ENCODE data around the gene ALKBH8.
"Not testable (repeated sequence)": the region's sequence is repeated elsewhere in the genome, so short reads cannot be mapped to it uniquely, and the experiment has no call there.

ALKBH8 gene

DNA sequence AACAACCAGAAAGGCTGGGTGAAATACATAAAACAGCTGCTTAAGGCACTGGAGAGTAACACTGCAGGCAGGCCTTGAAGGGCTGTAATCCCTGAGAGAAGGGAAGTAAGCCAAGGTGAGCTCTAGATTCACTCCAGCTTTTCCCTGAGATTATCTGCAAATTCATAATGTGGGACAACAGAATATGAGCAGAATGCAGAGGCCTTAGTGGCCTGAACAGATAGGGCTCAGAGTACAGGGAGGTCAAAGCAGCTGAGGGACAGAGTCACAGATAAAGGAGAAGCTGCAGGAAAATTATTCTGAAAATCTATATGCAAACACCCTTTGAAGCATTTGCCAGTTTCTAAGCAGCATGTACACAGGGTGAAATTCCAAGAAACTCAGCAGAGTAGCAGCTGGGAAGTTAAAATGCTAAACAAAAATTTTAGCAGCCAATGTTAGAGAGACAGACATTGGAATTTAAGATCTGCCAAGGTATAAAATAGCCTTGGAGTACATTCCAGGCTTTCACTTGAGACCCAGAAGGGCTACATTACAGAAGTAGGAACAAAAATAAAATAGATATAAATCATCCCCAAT, 59.8 kb downstream of the ALKBH8 start:
- no peak for DNase-seq (ENCODE audit: low spot score)

DNA sequence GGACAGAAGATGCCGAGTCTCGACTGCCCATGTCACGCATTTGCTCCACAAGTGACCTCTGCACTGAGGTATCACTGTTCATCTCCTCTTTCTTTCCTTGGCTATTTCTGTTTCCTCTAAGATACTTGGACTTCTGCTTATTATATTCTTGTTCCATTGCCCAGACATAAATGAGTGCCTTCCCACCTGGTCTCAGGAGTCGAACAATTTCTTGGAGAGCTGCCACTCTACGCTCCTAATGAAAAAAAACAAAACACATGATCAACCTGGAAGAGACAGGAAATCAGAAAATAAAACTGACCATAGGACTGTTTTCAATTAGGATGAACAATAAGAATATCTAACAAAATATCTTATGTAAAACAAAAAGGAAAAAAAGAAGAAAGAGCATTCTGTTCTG, 60.6 kb downstream of the ALKBH8 start:
- DNase-seq (ENCODE audit: low spot score): no peak

DNA sequence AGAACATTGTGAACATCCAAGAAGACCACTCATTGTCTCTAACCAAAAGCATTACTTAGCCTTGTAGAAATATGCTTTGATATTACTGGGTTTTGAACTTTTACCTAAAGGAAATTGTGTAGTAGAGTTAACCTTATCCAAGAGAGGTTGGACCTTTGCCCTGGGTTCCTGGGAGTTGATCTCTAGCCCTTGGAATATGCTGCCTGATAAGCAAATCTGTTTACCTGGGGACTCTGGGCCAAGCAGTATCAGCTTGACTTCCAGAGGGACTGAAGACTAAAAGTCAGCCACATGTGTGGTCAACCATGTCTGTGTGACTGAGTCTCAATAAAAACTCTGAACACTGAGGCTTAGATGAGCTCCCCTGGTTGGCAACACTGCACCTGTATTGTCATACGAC, 63.8 kb downstream of the ALKBH8 start:
- no peak for DNase-seq (ENCODE audit: low spot score)

DNA sequence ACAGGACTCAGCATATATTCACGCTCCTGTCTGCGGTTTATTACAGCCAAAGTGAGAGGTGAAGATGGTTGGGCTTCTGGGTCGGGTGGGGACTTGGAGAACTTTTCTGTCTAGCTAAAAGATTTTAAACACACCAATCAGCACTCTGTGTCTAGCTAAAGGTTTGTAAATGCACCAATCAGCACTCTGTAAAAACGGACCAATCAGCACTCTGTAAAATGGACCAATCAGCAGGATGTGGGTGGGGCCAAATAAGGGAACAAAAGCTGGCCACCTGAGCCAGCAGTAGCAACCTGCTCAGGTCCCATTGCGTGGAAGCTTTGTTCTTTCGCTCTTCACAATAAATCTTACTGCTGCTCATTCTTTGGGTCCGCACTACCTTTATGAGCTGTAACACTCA, 68.2 kb downstream of the ALKBH8 start:
- not testable (repeated sequence) for DNase-seq (ENCODE audit: low spot score)

DNA sequence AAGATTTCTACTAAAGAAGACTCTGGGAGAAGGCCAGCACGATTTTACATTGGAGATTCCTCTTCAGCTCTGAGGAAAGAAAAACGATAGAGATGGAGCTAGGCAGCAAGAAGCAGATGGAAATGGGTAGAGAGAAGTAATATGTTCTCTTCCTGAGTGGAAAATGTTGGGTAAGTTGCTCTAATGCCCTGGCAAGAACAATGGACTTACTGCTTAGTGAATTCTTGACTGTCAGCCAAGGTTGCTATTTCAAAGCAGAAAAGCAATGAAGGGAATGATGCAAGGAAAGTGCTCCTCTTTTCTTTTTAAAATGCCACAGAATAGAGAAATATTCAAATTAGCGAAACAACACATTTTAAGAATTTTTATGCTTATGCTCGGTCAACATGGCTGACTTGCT, 69.5 kb downstream of the ALKBH8 start:
- peak; percentile 39 for DNase-seq (ENCODE audit: low spot score)

DNA sequence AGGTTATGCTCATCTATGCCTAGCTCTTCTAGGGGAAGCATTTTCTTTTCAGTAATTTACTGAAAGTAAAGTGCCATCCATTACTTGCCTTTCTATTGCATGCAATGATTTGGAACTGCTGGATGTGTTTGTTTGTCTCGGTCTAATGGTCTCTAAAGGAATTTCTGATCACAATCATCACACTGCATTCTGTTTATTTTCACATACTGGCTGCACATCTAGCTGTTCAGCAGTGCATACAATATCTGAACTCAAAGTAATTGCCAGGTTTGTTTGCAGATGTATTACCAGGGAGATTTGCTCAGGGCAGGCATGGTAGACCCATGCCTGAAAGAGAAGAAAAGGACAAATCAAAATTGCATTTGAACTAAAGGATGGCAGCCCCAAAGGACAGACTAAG, 71.5 kb downstream of the ALKBH8 start:
- no peak for DNase-seq (ENCODE audit: low spot score)

DNA sequence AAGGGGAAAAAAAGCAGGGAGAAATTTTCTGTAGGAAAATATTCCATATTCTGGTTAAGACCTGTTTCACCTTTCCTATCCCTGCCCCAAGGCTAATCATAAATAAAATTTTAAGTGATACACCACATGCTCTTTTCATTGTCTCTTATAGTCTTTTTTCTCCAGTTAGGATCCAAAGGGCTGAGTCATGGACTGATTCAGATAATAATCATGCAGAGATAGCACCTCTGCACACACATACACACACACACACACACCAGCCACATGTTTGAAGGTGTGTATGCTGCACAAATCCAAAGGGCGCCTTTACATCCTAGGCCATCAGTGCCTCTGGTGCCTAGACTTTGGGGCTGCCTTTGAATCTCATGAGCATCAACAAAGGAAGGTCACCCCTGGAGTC, 72.4 kb downstream of the ALKBH8 start:
- no peak for DNase-seq (ENCODE audit: low spot score)

DNA sequence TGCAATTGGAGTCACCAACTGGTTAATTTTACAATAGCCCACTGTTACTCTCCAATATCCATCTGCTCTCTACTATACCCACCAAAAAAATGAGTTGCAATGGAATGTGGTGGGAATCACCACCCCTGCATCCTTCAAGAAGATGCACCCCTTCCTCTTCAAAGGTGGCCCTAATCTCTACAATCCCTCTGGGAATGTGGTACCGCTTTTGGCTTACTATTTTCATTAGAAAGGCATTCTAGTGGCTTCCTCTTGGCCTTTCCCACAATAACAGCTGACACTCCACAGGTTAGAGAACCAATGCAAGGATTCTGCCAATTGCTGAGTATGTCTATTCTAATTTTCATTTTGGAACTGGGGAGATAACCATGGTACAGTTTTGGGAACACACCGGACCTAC, 74.7 kb downstream of the ALKBH8 start:
- no peak for DNase-seq (ENCODE audit: low spot score)

DNA sequence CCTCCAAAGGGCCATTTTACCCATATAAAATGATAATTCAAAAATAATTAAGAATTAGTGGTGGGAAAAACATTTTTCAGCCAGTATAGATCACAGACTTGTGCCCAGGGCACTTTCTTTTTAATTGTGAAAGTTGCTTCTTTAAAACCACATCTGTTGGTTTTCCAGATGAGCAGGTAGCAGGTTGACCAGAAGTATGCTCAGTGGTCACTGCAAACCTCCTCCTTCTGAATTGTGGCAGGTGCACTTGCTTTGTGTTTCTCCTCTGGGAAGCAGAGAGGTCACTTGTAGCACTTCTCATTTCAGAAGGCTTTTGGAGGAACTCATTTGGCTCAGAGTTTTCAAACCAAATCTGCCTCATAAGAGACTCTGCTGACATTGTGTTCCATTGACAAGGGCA, 83.3 kb downstream of the ALKBH8 start:
- DNase-seq (ENCODE audit: low spot score): no peak

DNA sequence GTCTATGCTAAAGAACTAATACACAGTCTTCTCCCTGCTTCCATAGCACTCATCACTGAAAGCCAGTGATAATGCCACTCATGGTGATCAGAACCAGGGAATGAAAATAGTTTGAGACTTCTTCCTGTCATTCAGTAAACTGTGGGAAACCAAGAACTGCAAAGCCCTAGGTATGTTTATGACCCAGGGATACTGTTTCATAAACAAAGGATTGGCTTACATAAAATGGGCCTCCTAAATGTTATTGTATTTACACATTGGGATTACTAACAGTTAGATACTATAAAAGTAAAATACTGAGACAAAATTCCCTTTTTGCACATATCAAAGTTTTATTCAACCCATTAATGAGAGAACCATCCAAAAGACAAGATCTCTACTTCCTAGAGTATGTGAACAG, 86.6 kb downstream of the ALKBH8 start:
- DNase-seq (ENCODE audit: low spot score): no peak

DNA sequence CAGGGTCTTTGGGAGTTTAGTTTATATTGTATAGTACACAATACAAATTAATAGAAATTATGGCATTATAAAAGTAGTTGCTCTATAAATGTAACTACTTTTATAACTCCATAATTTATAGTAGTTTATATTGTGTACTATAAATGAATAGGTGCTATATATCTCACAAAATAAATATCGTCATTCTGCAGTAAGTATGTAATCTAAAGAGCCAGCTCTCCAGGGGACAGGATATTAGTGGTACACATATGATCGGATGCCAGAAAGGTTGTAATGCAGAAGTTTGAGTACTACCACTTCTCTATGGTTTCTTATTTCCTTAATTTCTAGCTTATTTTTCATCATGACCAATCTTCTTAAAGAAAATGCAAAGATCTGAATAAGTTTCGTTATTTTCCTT, 87.7 kb downstream of the ALKBH8 start:
- no peak for DNase-seq (ENCODE audit: low spot score)

DNA sequence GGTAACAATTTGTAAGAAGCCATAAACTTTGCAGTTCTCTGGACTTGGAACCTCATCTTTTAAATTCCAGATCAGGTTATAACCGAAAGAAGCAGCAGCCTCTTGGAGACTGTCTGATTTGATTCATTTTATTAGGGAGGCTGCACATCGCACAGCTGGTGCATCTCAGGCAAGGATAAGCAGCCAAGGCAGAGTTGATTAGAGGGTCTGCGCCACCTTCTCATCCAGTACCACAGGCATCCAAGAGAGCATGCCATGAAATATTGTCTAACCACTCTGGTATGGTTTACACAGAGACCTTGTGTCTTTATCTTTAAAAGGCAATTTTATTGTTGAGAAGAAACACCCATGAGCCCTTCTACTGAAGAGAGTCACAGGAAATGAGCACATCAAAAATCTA, 91.7 kb downstream of the ALKBH8 start:
- DNase-seq (ENCODE audit: low spot score): no peak

DNA sequence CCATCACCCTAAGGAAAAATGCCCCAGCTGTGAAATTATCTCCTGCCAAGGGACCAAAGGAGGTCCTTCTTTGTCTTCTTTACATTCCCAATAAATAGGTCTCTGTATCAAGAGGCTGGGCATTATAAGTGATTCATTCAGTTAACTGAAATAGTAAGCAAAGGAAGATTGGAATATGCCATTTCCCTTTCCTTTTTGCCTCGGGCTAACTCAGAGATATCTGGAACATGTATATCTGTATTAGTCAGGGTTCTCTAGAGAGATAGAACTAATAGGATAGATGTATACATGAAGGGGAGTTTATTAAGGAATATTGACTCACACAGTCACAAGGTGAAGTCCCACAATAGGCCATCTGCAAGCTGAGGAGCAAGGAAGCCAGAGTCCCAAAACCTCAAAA, 92.6 kb downstream of the ALKBH8 start:
- DNase-seq (ENCODE audit: low spot score): no peak

DNA sequence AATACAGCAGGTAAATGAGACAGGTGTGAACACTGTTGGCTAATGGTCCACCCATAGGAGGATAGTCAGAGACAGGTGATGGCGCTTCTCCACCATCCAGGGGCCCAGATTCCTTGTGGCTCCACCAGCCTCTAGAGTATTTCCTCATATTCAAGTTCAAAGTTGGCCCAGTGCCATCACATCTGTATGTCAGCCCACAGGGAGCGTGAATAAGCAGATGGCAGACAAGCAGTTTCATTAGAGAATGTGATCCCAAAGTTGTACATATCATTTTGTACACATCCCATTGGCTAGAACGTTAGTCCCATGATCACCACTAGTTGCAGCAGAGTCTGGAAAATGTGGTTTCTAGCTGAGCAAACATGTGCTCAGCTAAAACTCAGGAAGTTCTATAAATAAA, 96.9 kb downstream of the ALKBH8 start:
- DNase-seq (ENCODE audit: low spot score): no peak

DNA sequence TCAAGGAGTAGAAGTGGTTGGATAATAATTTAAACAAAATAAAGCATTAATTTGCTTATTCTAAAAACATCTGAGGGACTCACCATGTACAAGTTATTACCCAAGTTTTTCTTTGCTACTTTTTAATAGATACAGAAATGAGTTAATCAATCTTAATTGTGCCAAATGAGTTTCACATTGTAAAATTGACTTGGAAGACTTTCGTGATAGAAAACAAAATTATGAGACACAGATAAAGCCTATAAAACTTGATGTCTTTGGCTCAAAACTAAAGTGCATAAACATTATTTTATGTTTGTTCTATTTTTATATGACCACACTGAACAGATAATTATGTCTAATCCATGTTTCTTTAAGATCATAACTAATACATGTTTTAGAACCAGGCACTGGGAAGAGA, 97.8 kb downstream of the ALKBH8 start:
- no peak for DNase-seq (ENCODE audit: low spot score)

DNA sequence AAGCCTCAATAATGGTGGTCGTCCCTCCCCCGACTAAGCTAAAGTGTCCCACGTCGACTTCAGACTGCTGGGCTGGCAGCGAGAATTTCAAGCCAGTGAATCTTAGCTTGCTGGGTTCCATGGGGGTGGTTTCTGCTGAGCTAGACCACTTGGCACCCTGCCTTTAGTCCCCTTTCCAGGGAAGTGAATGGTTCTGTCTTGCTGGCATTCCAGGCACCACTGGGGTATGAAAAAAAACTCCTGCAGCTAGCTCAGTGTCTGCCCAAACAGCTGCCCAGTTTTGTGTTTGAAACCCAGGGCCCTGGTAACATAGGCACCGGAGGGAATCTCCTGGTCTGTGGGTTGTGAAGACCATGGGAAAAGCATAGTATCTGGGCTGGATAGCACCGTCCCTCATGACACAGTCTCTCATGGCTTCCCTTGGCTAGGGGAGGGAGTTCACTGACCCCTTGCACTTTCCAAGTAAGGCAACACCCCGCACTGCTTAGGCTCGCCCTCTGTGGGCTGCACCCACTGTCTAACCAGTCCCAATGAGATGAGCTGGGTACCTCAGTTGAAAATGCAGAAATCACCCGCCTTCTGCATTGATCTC, 99.2 kb downstream of the ALKBH8 start:
- not testable (repeated sequence) for DNase-seq (ENCODE audit: low spot score)

DNA sequence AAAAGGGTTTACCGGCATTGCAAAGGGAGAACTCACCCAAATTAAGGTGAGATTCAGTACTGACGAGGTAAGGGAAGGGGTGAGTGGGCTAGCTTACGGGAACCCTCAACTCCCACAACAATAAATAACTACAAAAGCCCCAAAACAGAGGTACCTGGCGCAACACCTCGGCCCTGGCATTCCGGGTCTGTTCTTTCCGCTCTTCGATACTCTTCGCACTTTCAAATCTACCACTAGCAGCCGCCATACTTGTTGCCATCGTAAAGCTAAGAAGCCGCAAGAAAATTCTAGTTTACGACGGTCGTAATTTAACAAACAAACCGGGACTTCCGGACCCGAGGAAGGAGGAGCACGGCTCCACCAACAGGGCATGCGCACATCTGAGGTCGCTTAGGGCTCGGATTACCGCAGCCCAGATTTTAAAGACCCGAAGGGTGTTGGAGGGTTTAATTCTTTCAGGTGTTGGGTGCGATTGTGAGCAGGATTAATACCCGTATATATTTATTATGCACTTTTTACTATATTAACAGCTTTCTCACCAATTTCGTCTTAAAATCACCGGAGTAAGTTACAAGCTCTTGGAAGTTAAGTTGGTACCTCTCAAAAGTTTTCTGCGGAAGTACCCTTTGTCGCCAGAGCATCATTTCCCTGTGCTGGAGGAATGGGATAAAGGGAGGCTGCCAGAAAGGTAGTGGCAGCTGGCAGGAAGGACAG, 107.8 kb downstream of the ALKBH8 start, which contains the start of gene CWF19L2:
Gene CWF19L2, minus strand, starts transcription at position 268 of the 714 bp plus-strand sequence. Its CDS starts 9 bp downstream, at position 259.
- peak; percentile 95 for DNase-seq (ENCODE audit: low spot score)

DNA sequence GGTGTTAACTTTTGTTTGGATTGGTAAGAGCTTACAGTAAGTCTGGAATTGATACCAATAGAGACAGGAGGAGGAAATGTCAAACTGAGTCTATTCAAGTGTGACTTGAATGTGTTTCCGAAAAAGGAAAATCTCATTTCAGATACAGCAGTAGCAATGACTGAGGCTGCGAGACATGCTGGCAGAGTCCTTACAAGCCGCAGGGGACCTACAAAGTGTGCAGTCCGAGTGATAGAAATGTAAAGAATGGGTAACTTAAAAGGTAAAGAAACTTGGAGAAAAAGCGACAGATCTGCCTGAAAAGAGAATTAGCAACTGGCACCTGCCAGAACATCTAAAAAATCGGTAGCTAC, 108.4 kb downstream of the ALKBH8 start:
- peak; percentile 11 for DNase-seq (ENCODE audit: low spot score)

DNA sequence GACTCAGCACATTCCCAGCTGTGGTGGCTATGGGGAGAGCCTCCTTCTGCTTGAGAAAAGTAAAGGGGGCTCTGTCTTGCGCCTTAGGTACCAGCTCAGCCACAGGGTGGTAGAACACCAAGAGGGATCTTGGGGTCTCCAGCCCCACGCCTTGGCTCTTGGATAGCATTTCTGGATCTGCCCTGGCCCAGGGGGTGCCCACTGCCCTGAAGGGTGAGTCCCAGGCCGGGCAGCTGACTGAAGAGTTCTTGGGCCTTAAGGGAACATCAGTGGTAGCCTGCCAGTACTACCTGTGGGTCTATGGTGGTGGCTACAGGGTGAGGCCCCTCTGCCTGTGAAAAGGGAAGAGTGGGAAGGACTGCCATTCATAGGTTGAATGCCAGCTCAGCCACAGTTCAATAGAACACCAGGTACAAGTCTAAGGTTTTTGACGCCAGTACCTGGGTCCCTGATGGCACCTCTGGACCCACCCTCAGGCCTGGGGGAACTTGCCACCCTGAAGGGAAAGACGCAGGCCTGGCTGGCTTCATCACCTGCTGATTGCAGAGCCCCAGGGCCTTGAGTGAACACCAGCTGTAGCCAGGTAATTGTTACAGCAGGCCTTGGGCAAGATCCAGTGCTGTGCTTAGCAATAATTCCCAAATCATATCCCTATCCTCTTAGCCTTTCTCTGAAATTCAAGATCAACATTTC, 111.8 kb downstream of the ALKBH8 start:
- DNase-seq (ENCODE audit: low spot score): no peak
